Small intestine (tissue), 7 donors: Measurements from ENCODE around the gene GMDS. TPM values are rescaled to one million over a fixed set of nuclear protein-coding genes. Genes with fewer than 3 reads are reported as not detected.

Experiments used
- DNase-seq, 2 donors: peaks; one replicate each; pipeline versions ENCODE4 v3.0.0 to v3.0.0-alpha.2; 2013
- FAIRE-seq: peaks from 2 replicates; lab custom pipeline; 2012; peaks lifted over from hg19 to GRCh38; lab: Jason Lieb, UNC
- H3K27ac ChIP-seq, 3 donors: one replicate each; pipeline ENCODE4 v1.5.1; 2013; ENCODE audit warnings: low read length in 2 of 3, mild to moderate bottlenecking in 2 of 3, control low read depth in 1 of 3, inconsistent platforms in 1 of 3, low read depth in 1 of 3, moderate library complexity in 1 of 3
- H3K27me3 ChIP-seq, 3 donors: one replicate each; pipeline ENCODE4 v1.6.1; 2013; ENCODE audit warnings: low read length in 3 of 3, inconsistent platforms in 1 of 3; ENCODE audit not compliant: control insufficient read depth in 3 of 3, insufficient read depth in 3 of 3
- H3K36me3 ChIP-seq, 3 donors: one replicate each; pipeline ENCODE4 v1.6.1; 2013; ENCODE audit warnings: low read length in 3 of 3, inconsistent platforms in 1 of 3, low read depth in 1 of 3, mild to moderate bottlenecking in 1 of 3, moderate library complexity in 1 of 3; ENCODE audit not compliant: control insufficient read depth in 3 of 3, insufficient read depth in 2 of 3
- H3K4me1 ChIP-seq, 3 donors: one replicate each; pipeline ENCODE4 v1.6.1; 2013; ENCODE audit warnings: low read length in 2 of 3, inconsistent platforms in 1 of 3, low read depth in 1 of 3, mild to moderate bottlenecking in 1 of 3, moderate library complexity in 1 of 3; ENCODE audit not compliant: control insufficient read depth in 3 of 3, insufficient read depth in 2 of 3
- H3K4me3 ChIP-seq, 3 donors: one replicate each; pipeline ENCODE4 v1.5.1; 2013; ENCODE audit warnings: low read length in 3 of 3, control low read depth in 1 of 3, inconsistent platforms in 1 of 3, low read depth in 1 of 3, mild to moderate bottlenecking in 1 of 3, moderate library complexity in 1 of 3
- H3K9me3 ChIP-seq, 2 donors: one replicate each; pipeline ENCODE4 v1.6.1; 2013; ENCODE audit warnings: low read depth in 1 of 2, low read length in 1 of 2; ENCODE audit not compliant: control insufficient read depth in 2 of 2, insufficient read depth in 1 of 2
- WGBS, 3 donors: extraction: QIAGEN DNeasy Blood & Tissue Kit; methylation state at CpG; one replicate each; pipeline ENCODE4 v1.1.7; 2013; 5-methylcytosine and 5-hydroxymethylcytosine counted together
- polyA plus RNA-seq, 4 donors: library from polyadenylated mRNA; stranded (reverse) in 3 of 4; unstranded in 1 of 4; fragments of 200-250 nt in 3 of 4; fragments of 120-200 nt in 1 of 4; gene quantifications; one replicate each; pipeline versions ENCODE4 v1.2.1 to v1.2.3, GENCODE V29; 2013
- donor health status: healthy with polysubstance abuse.
- donor health status: control.
- donor health status: control.
- donor health status: Bipolar disorder and iron deficiency.
- donor health status: healthy.

Gene GMDS
- polyA plus RNA-seq, 4 donors: 64.5 to 243 (median 200) TPM

- Histone ChIP-seq H3K27ac (no peak overlapping the region), H3K4me3 (no peak overlapping the region), H3K27me3 (no peaks in the 10 kb centered on the region)
Observed at GRCh38 chr6:1832844-1833787, 412.3 kb downstream of the GMDS start.

DNA sequence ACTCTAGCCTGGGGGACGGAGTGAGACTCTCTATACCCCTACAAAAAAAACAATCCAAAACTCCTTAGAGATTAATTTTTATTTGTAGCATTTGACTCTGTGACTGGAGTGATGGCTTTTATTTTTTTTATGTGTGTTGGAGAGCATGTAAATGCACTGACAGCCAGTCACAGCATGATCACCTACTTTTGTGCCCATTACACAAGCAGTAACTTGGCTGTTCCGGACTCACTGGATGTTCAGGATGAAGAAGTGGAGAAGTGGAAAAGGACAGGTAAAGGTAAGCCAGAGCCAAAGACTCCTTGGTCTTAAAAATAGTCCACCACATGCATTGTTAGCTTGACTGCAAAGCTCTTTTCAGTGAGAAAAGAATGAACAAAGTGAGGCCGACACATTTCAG, 413.0 kb downstream of the GMDS start:
- FAIRE-seq: no peak
- no peak overlapping the region for H3K4me3 ChIP-seq

More at GRCh38 chr6:1832844-1833787, 412.3 kb downstream of the GMDS start:
- no peak for FAIRE-seq
- Histone ChIP-seq H3K36me3 (peaks cover 0 to 3% (median 0%) of the 10 kb centered on the region in 3 donors), H3K9me3 (peaks cover 0 to 5% of the 10 kb centered on the region in 2 donors), H3K4me1 (no peaks in the 10 kb centered on the region)
- 21 to 34% (median 28%) methylated on average over 16 of the region's 16 CpGs for WGBS, 3 donors
- DNase-seq: peak; percentile 11 to 61

DNA sequence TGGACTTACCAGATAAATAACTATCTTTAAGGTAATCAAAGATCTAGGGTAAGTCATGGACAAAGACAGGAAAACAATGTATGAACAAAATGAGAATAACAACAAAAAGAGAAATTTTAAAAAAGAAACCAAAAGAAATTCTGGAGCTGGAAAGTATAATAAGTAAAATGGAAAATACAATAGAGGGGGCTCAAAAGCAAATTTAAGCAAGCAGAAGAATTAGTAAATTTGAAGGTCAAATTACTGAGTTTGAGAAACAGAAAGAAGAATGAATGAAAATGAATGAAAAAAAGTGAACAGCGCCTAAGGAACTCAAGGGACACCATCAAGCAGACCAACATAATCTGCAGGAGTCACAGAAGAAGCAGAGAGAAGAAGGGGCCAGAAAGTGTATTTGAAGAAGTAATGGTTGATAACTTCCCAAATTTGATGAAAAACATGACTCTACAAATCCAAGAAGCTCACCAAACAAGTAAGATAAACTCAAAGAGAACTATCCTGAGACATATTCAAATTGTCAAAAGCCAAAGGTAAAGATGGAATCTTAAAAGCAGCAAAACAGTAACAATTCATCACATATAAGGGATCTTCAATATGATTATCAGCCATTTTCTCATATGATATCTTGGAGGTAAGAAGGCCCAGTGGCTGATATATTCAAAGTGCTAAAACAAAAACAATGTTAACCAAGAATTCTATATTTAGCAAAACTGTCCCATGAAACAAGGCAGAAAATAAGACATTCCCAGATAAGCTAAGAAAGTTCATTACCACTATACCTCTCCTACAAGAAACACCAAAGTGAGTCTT, 417.2 kb downstream of the GMDS start:
- Histone ChIP-seq H3K36me3 (peaks cover 0 to 7% (median 0%) of the 10 kb centered on the region in 3 donors), H3K9me3 (peaks cover 0 to 5% of the 10 kb centered on the region in 2 donors)
- no peak for FAIRE-seq

More for the DNA sequence above, 413.0 kb downstream of the GMDS start:
- peaks cover 0 to 3% (median 0%) of the 10 kb centered on the region in 3 donors for H3K36me3 ChIP-seq
- 61 to 87% (median 72%) methylated on average over 3 of the region's 3 CpGs for WGBS, 3 donors
- peaks cover 0 to 5% of the 10 kb centered on the region in 2 donors for H3K9me3 ChIP-seq
- no peaks in the 10 kb centered on the region for H3K4me1 ChIP-seq
- H3K27me3 ChIP-seq: no peaks in the 10 kb centered on the region
- no peak for DNase-seq
- H3K27ac ChIP-seq: no peak overlapping the region

DNA sequence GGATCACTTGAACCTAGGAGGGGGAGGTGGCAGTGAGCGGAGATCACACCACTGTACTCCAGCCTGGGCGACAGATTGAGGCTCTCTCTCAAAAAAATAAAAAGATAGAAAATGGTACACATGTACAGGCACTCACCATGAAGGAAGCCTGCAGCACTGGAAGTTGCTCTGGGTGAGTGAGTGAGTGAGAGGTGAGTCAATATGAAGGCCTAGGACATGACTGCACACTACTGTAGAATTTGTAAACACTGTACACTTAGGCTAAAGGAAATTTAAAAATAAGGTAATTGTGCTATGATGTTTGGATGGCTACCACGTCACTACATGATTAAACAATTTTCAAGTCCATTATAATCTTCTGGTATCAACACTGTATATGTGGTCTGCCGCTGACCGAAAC, 419.5 kb downstream of the GMDS start:
- WGBS, 3 donors: 91 to 98% (median 95%) methylated on average over 5 of the region's 5 CpGs
- H3K36me3 ChIP-seq: peaks cover 0 to 7% (median 0%) of the 10 kb centered on the region in 3 donors
- H3K4me3 ChIP-seq: no peak overlapping the region
- FAIRE-seq: no peak
- peaks cover 0 to 5% of the 10 kb centered on the region in 2 donors for H3K9me3 ChIP-seq
- H3K27me3 ChIP-seq: no peaks in the 10 kb centered on the region
- DNase-seq: no peak
- H3K27ac ChIP-seq: no peak overlapping the region
- H3K4me1 ChIP-seq: no peaks in the 10 kb centered on the region

More for the DNA sequence above, 417.2 kb downstream of the GMDS start:
- Histone ChIP-seq H3K4me3 (no peak overlapping the region), H3K27me3 (no peaks in the 10 kb centered on the region), H3K4me1 (no peaks in the 10 kb centered on the region), H3K27ac (no peak overlapping the region)
- no peak for DNase-seq
- 47 to 77% (median 52%) methylated on average over 1 of the region's 1 CpG for WGBS, 3 donors

DNA sequence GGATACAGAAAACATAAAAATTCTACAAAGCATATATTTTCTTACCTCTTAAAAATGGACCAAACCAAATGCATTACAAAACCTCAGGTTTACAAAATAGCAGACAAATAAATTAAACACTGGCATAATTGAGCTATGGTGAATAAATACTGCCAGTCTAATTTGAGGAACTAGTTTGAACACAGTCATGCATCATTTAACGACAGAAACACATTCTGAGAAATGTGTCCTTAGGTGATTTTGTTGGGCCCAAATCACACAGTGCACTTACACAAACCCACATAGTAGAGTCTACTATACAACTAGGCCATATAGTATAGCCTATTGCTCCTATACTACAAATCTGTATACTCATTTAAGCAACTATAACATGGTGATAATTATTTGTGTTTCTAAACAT, 420.1 kb downstream of the GMDS start:
- WGBS, 3 donors: 87 to 90% (median 89%) methylated on average over 1 of the region's 1 CpG
- Histone ChIP-seq H3K4me3 (no peak overlapping the region), H3K36me3 (peaks cover 0 to 7% (median 0%) of the 10 kb centered on the region in 3 donors), H3K4me1 (no peaks in the 10 kb centered on the region), H3K9me3 (peaks cover 0 to 5% of the 10 kb centered on the region in 2 donors), H3K27me3 (no peaks in the 10 kb centered on the region), H3K27ac (no peak overlapping the region)
- DNase-seq (no peak), FAIRE-seq (no peak)

DNA sequence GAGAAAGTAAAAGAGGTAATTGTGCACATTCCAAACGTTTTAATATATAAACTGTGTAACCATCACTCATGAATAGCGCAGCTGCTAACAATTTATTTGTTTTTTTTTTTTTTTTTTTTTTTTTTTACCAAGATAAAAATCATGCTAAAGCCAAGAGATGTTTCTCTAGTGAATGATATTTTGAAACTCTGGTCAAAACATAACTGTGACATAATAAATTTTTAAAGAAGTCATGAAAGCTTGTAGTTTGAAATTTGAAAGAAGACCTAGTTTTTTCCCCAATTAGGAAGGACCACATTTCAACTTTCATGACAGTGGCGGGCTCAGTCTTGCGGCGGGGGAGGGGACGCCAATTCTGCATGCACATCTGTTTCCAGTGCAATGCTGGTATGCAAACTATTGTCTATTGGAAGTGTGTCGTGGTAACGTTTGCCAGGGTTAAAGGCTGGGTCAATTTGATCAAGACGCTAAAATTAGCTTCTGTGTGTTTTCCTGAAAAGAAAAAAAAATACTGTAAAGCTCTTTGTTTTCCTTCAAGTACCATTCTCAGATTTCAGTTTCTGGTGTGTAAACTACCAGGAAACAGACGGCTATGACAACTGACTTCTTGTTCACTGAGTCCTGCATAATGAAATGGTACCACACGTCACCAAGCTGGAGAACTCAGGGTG, 423.8 kb downstream of the GMDS start:
- FAIRE-seq: no peak

GRCh38 chr6:1821164-1821512, 424.3 kb downstream of the GMDS start:
- peaks cover 0 to 4% (median 0%) of the 10 kb centered on the region in 3 donors for H3K36me3 ChIP-seq
- H3K4me1 ChIP-seq: no peaks in the 10 kb centered on the region
- H3K9me3 ChIP-seq: no peaks in the 10 kb centered on the region
- H3K27me3 ChIP-seq: no peaks in the 10 kb centered on the region
- WGBS, 3 donors: 60 to 91% (median 81%) methylated on average over 11 of the region's 11 CpGs
- DNase-seq (no peak), FAIRE-seq (no peak)
- no peak overlapping the region for H3K4me3 ChIP-seq
- no peak overlapping the region for H3K27ac ChIP-seq

More for the DNA sequence above, 423.8 kb downstream of the GMDS start:
- no peak for DNase-seq
- Histone ChIP-seq H3K27me3 (no peaks in the 10 kb centered on the region), H3K9me3 (no peaks in the 10 kb centered on the region), H3K27ac (no peak overlapping the region), H3K4me3 (no peak overlapping the region), H3K36me3 (peaks cover 0 to 4% (median 0%) of the 10 kb centered on the region in 3 donors), H3K4me1 (no peaks in the 10 kb centered on the region)
- 40 to 85% (median 65%) methylated on average over 11 of the region's 11 CpGs for WGBS, 3 donors

- FAIRE-seq: no peak
- H3K4me3 ChIP-seq: no peak overlapping the region
- H3K27me3 ChIP-seq: no peaks in the 10 kb centered on the region
- 92 to 96% (median 94%) methylated on average over 1 of the region's 1 CpG for WGBS, 3 donors
- no peak overlapping the region for H3K27ac ChIP-seq
- DNase-seq: no peak
- peaks cover 0 to 2% of the 10 kb centered on the region in 2 donors for H3K9me3 ChIP-seq
- H3K4me1 ChIP-seq: no peaks in the 10 kb centered on the region
- H3K36me3 ChIP-seq: peaks cover 0 to 2% (median 0%) of the 10 kb centered on the region in 3 donors
Observed at GRCh38 chr6:1820714-1821113, 424.7 kb downstream of the GMDS start.
